ENCODE results near the gene LGI4. TPM values are rescaled to one million over a fixed set of nuclear protein-coding genes. Genes with fewer than 3 reads are reported as not detected.

The LGI4 gene
- total and polyA plus RNA-seq, 2 experiments from 2014 or later = 3.4 to 4.3 TPM

DNA sequence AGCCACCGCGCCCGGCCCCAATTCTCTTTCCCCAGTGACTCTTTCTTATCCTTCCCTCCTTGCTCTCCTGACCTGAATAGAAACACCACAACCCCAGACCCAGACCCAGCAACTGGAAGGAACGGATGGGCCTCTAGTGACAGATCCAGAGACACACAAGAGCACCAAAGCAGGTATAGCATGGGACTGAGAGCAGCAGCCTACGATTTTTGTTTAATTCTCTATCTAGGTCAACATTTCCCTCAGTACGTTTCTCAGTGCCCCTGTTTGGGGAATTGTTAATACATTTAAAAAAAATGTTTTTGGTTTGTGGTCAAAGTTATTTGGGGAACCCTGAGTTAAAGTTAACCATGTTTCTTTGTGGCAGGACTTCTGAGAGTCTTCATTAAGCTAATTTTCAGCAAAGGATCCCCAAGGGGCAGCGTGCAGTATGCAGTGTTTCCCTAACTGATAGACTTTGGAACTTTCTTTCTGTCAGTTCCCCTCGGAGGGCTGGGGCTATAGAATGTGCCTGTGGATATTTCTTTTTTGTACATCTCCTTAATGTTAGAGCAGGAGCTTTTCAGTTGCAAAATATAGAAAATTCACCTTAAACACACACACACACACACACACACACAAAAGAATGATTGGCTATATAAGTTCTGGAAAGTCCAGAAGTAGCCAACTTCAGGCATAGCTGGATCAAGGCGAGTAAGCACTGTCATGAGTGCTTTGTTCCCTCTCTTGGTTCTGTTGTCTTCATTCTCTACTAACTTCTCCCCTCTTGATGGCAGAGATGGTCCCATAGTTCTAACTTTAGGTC lies 26.0 kb upstream of the LGI4 start:
- H4K20me1 ChIP-seq (replicated peaks; ENCODE audit: insufficient read depth) = peaks cover 14% of the 10 kb centered on the region; the same call in 1 of the 2 replicates
- H3K4me3 ChIP-seq = no peak overlapping the region
- H3K27ac Mint-ChIP-seq = no peak overlapping the region
- H3K27ac ChIP-seq (ENCODE audit: low read depth) = no peak overlapping the region
- no peak overlapping the region for H3K4me2 ChIP-seq
- ATAC-seq (no peak), DNase-seq (ENCODE audit: low spot score) (no peak)
- H3K36me3 ChIP-seq (ENCODE audit: insufficient read depth) = peaks cover 57% of the 10 kb centered on the region
- peaks cover 6% of the 10 kb centered on the region; the same call in 1 of the 2 replicates for H3K4me1 ChIP-seq (ENCODE audit: insufficient read depth)
- no peaks in the 10 kb centered on the region for H3K27me3 ChIP-seq (ENCODE audit: insufficient read depth)
- peaks cover 3% of the 10 kb centered on the region for H3K27me3 Mint-ChIP-seq (ENCODE audit: insufficient read depth, low read depth, poor library complexity)
- H3K36me3 Mint-ChIP-seq (ENCODE audit: low read depth) = peaks cover 97% of the 10 kb centered on the region
- 0 out of 2 replicates have a peak, but pooled peaks cover 3% of the 10 kb centered on the region for H3F3A ChIP-seq (replicated peaks; ENCODE audit: low read depth)
- TF ChIP-seq, protein P1, sequence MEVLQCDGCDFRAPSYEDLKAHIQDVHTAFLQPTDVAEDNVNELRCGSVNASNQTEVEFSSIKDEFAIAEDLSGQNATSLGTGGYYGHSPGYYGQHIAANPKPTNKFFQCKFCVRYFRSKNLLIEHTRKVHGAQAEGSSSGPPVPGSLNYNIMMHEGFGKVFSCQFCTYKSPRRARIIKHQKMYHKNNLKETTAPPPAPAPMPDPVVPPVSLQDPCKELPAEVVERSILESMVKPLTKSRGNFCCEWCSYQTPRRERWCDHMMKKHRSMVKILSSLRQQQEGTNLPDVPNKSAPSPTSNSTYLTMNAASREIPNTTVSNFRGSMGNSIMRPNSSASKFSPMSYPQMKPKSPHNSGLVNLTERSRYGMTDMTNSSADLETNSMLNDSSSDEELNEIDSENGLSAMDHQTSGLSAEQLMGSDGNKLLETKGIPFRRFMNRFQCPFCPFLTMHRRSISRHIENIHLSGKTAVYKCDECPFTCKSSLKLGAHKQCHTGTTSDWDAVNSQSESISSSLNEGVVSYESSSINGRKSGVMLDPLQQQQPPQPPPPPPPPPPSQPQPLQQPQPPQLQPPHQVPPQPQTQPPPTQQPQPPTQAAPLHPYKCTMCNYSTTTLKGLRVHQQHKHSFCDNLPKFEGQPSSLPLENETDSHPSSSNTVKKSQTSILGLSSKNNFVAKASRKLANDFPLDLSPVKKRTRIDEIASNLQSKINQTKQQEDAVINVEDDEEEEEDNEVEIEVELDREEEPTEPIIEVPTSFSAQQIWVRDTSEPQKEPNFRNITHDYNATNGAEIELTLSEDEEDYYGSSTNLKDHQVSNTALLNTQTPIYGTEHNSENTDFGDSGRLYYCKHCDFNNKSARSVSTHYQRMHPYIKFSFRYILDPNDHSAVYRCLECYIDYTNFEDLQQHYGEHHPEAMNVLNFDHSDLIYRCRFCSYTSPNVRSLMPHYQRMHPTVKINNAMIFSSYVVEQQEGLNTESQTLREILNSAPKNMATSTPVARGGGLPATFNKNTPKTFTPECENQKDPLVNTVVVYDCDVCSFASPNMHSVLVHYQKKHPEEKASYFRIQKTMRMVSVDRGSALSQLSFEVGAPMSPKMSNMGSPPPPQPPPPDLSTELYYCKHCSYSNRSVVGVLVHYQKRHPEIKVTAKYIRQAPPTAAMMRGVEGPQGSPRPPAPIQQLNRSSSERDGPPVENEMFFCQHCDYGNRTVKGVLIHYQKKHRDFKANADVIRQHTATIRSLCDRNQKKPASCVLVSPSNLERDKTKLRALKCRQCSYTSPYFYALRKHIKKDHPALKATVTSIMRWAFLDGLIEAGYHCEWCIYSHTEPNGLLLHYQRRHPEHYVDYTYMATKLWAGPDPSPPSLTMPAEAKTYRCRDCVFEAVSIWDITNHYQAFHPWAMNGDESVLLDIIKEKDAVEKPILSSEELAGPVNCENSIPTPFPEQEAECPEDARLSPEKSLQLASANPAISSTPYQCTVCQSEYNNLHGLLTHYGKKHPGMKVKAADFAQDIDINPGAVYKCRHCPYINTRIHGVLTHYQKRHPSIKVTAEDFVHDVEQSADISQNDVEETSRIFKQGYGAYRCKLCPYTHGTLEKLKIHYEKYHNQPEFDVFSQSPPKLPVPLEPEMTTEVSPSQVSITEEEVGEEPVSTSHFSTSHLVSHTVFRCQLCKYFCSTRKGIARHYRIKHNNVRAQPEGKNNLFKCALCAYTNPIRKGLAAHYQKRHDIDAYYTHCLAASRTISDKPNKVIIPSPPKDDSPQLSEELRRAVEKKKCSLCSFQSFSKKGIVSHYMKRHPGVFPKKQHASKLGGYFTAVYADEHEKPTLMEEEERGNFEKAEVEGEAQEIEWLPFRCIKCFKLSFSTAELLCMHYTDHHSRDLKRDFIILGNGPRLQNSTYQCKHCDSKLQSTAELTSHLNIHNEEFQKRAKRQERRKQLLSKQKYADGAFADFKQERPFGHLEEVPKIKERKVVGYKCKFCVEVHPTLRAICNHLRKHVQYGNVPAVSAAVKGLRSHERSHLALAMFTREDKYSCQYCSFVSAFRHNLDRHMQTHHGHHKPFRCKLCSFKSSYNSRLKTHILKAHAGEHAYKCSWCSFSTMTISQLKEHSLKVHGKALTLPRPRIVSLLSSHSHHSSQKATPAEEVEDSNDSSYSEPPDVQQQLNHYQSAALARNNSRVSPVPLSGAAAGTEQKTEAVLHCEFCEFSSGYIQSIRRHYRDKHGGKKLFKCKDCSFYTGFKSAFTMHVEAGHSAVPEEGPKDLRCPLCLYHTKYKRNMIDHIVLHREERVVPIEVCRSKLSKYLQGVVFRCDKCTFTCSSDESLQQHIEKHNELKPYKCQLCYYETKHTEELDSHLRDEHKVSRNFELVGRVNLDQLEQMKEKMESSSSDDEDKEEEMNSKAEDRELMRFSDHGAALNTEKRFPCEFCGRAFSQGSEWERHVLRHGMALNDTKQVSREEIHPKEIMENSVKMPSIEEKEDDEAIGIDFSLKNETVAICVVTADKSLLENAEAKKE (CRISPR knock-in tag; IDR thresholded peaks at IDR 0.05) = no peak
- TF ChIP-seq, protein P2, sequence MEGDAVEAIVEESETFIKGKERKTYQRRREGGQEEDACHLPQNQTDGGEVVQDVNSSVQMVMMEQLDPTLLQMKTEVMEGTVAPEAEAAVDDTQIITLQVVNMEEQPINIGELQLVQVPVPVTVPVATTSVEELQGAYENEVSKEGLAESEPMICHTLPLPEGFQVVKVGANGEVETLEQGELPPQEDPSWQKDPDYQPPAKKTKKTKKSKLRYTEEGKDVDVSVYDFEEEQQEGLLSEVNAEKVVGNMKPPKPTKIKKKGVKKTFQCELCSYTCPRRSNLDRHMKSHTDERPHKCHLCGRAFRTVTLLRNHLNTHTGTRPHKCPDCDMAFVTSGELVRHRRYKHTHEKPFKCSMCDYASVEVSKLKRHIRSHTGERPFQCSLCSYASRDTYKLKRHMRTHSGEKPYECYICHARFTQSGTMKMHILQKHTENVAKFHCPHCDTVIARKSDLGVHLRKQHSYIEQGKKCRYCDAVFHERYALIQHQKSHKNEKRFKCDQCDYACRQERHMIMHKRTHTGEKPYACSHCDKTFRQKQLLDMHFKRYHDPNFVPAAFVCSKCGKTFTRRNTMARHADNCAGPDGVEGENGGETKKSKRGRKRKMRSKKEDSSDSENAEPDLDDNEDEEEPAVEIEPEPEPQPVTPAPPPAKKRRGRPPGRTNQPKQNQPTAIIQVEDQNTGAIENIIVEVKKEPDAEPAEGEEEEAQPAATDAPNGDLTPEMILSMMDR (conservative IDR thresholded peaks at IDR 0.05; ENCODE audit: low read depth in 2 of 2) = no peak
- TF ChIP-seq NANOG (IDR thresholded peaks at IDR 0.05; ENCODE audit: borderline replicate concordance) = no peak
- TF ChIP-seq JUNB (IDR thresholded peaks at IDR 0.05; ENCODE audit: unreplicated experiment) = no peak
- TF ChIP-seq EZH2phosphoT487 (IDR thresholded peaks at IDR 0.05; ENCODE audit: unreplicated experiment) = no peak
- no peak for TF ChIP-seq STAT1 (IDR thresholded peaks at IDR 0.05; ENCODE audit: unreplicated experiment)
- TF ChIP-seq, protein P3, sequence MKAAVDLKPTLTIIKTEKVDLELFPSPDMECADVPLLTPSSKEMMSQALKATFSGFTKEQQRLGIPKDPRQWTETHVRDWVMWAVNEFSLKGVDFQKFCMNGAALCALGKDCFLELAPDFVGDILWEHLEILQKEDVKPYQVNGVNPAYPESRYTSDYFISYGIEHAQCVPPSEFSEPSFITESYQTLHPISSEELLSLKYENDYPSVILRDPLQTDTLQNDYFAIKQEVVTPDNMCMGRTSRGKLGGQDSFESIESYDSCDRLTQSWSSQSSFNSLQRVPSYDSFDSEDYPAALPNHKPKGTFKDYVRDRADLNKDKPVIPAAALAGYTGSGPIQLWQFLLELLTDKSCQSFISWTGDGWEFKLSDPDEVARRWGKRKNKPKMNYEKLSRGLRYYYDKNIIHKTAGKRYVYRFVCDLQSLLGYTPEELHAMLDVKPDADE (IDR thresholded peaks at IDR 0.05) = no peak
- TF ChIP-seq ZNF114 (CRISPR knock-in tag; IDR thresholded peaks at IDR 0.05) = no peak
- TF ChIP-seq, protein P4, sequence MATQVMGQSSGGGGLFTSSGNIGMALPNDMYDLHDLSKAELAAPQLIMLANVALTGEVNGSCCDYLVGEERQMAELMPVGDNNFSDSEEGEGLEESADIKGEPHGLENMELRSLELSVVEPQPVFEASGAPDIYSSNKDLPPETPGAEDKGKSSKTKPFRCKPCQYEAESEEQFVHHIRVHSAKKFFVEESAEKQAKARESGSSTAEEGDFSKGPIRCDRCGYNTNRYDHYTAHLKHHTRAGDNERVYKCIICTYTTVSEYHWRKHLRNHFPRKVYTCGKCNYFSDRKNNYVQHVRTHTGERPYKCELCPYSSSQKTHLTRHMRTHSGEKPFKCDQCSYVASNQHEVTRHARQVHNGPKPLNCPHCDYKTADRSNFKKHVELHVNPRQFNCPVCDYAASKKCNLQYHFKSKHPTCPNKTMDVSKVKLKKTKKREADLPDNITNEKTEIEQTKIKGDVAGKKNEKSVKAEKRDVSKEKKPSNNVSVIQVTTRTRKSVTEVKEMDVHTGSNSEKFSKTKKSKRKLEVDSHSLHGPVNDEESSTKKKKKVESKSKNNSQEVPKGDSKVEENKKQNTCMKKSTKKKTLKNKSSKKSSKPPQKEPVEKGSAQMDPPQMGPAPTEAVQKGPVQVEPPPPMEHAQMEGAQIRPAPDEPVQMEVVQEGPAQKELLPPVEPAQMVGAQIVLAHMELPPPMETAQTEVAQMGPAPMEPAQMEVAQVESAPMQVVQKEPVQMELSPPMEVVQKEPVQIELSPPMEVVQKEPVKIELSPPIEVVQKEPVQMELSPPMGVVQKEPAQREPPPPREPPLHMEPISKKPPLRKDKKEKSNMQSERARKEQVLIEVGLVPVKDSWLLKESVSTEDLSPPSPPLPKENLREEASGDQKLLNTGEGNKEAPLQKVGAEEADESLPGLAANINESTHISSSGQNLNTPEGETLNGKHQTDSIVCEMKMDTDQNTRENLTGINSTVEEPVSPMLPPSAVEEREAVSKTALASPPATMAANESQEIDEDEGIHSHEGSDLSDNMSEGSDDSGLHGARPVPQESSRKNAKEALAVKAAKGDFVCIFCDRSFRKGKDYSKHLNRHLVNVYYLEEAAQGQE (IDR thresholded peaks at IDR 0.05; ENCODE audit: unreplicated experiment) = no peak
- TF ChIP-seq ZNF331 (CRISPR knock-in tag; IDR thresholded peaks at IDR 0.05; ENCODE audit: low read depth) = no peak
- TF ChIP-seq EZH2 (IDR thresholded peaks at IDR 0.05; ENCODE audit: low read depth, unreplicated experiment) = no peak
- no peak for TF ChIP-seq CREB1 (CRISPR knock-in tag; IDR thresholded peaks at IDR 0.05; ENCODE audit: low read depth)
- no peak for TF ChIP-seq POLR2AphosphoS5 (IDR thresholded peaks at IDR 0.05; ENCODE audit: low read depth)
- peaks cover 10% of the 10 kb centered on the region for H3K9me3 Mint-ChIP-seq
- H3K4me3 Mint-ChIP-seq = no peak overlapping the region
- no peaks in the 10 kb centered on the region for H3K9me2 ChIP-seq (ENCODE audit: insufficient read depth)
- H2AFZ ChIP-seq = no peak overlapping the region
- H3K79me2 ChIP-seq (replicated peaks; ENCODE audit: insufficient read depth) = peaks cover 6% of the 10 kb centered on the region
- H3K4me1 Mint-ChIP-seq = peaks cover 8% of the 10 kb centered on the region

Data from GM23338 (cell line).